SK-N-SH (cell line): ENCODE measurements around the gene C19orf81. TPM values are rescaled to one million over a fixed set of nuclear protein-coding genes. Genes with fewer than 3 reads are reported as not detected.

Experiments
- CTCF ChIA-PET: fragments of 300-600, 350-600 bp; formaldehyde crosslinking; extraction: SDS; loops from one replicate; lab custom pipeline; 2021; lab: Yijun Ruan, JAX
- POLR2A ChIA-PET: fragments of 350-600 bp; sonication (Branson Sonifier 250); formaldehyde crosslinking; extraction: SDS; loops from one replicate; lab custom pipeline; 2020; ENCODE audit warnings: antibody characterized with exemption, inconsistent platforms; lab: Yijun Ruan, JAX
- DNase-seq: peaks from one replicate; pipeline ENCODE4 v3.0.0; 2012
- H2AFZ ChIP-seq: fragments of 200-600 bp; sonication (generic); 2 replicates; pipeline ENCODE4 v1.8.1; 2016; ENCODE audit warnings: antibody characterized with exemption, mild to moderate bottlenecking, low read depth
- H3F3A ChIP-seq: fragments of 200-600 bp; sonication (generic); replicated peaks from 2 replicates; pipeline ENCODE3; 2016; ENCODE audit warnings: antibody characterized with exemption, mild to moderate bottlenecking; ENCODE audit not compliant: insufficient read depth
- H3K27ac ChIP-seq, 2 experiments: fragments of 200-500 bp in 1 of 2; fragments of 200-600 bp in 1 of 2; sonication (Bioruptor generic) in 1 of 2; sonication (generic), shearing (Covaris generic) in 1 of 2; 2 replicates each; pipeline versions ENCODE4 v1.5.1 to v1.6.1; 2014 to 2016; ENCODE audit warnings: low read depth in 2 of 2, inconsistent platforms in 1 of 2, low read length in 1 of 2, mild to moderate bottlenecking in 1 of 2, mixed read lengths in 1 of 2
- H3K27me3 ChIP-seq: fragments of 200-600 bp; sonication (generic), shearing (Covaris generic); 2 replicates; pipeline ENCODE4 v1.6.1; 2016; ENCODE audit warnings: mixed run types; ENCODE audit not compliant: insufficient read depth
- H3K36me3 ChIP-seq, 2 experiments: fragments of 200-500 bp in 1 of 2; fragments of 200-600 bp in 1 of 2; sonication (Bioruptor generic) in 1 of 2; sonication (generic) in 1 of 2; replicated peaks in 1 of 2; 2 replicates each; pipeline versions ENCODE3 to v1.5.1; 2014 to 2016; ENCODE audit warnings: low read length in 1 of 2, mild to moderate bottlenecking in 1 of 2; ENCODE audit not compliant: insufficient read depth in 2 of 2, control insufficient read depth in 1 of 2
- H3K4me1 ChIP-seq, 2 experiments: fragments of 200-500 bp in 1 of 2; fragments of 200-600 bp in 1 of 2; sonication (Bioruptor generic) in 1 of 2; sonication (generic), shearing (Covaris generic) in 1 of 2; 2 replicates each; pipeline versions ENCODE4 v1.5.1 to v1.6.1; 2014 to 2016; ENCODE audit warnings: low read depth in 1 of 2, low read length in 1 of 2, mixed run types in 1 of 2; ENCODE audit not compliant: insufficient read depth in 2 of 2, control insufficient read depth in 1 of 2
- H3K4me2 ChIP-seq: fragments of 200-600 bp; sonication (generic), shearing (Covaris generic); 2 replicates; pipeline ENCODE4 v1.6.1; 2017; ENCODE audit warnings: mixed run types
- H3K4me3 ChIP-seq, 2 experiments: fragments of 200-500 bp in 1 of 2; fragments of 200-600 bp in 1 of 2; sonication (Bioruptor generic) in 1 of 2; sonication (generic), shearing (Covaris generic) in 1 of 2; 2 replicates each; pipeline versions ENCODE4 v1.5.1 to v1.8.1; 2014 to 2016; ENCODE audit warnings: low read depth in 2 of 2, inconsistent platforms in 1 of 2, low read length in 1 of 2, mild to moderate bottlenecking in 1 of 2, mixed read lengths in 1 of 2, moderate library complexity in 1 of 2
- H3K79me2 ChIP-seq: fragments of 200-600 bp; sonication (generic); 2 replicates; pipeline ENCODE4 v1.8.1; 2017; ENCODE audit warnings: mild to moderate bottlenecking; ENCODE audit not compliant: insufficient read depth
- H3K9ac ChIP-seq: fragments of 200-600 bp; sonication (generic); 2 replicates; pipeline ENCODE4 v1.6.1; 2017; ENCODE audit warnings: mixed run types
- H3K9me2 ChIP-seq: fragments of 200-600 bp; sonication (generic); 2 replicates; pipeline ENCODE4 v1.6.1; 2017; ENCODE audit warnings: mixed run types
- H3K9me3 ChIP-seq: fragments of 200-600 bp; sonication (generic); 2 replicates; pipeline ENCODE4 v1.6.1; 2017; ENCODE audit warnings: mixed run types, mild to moderate bottlenecking, moderate library complexity
- H4K20me1 ChIP-seq: fragments of 200-600 bp; sonication (generic); 2 replicates; pipeline ENCODE4 v1.6.1; 2017; ENCODE audit warnings: mild to moderate bottlenecking, mixed run types; ENCODE audit not compliant: insufficient read depth
- CHD2 ChIP-seq: fragments of 150-350 bp; IDR thresholded peaks from 2 replicates; pipeline ENCODE4 v1.6.1; 2018; ENCODE audit warnings: low read length; ENCODE audit not compliant: partially characterized antibody
- ELF1 ChIP-seq: IDR thresholded peaks from 2 replicates; pipeline ENCODE4 v1.4.0; 2012
- EZH2phosphoT487 ChIP-seq: fragments of 200-600 bp; sonication (generic); IDR thresholded peaks from 2 replicates; pipeline ENCODE4 v1.6.1; 2017; ENCODE audit warnings: low read depth, mixed run types, mild to moderate bottlenecking, antibody characterized with exemption, moderate library complexity, borderline replicate concordance
- FOSL2 ChIP-seq: IDR thresholded peaks from 2 replicates; pipeline ENCODE4 v1.4.0; 2012; ENCODE audit warnings: low read depth, mild to moderate bottlenecking, moderate library complexity, borderline replicate concordance
- RAD21 ChIP-seq: IDR thresholded peaks from 2 replicates; pipeline ENCODE4 v1.6.1; 2012; ENCODE audit warnings: mild to moderate bottlenecking, low read length
- RFX5 ChIP-seq: IDR thresholded peaks from 2 replicates; pipeline ENCODE4 v1.6.1; 2012; ENCODE audit warnings: mild to moderate bottlenecking, improper control_type of control experiment, low read length
- SMC3 ChIP-seq: IDR thresholded peaks from 2 replicates; pipeline ENCODE4 v1.6.1; 2012; ENCODE audit warnings: low read depth, low read length, improper control_type of control experiment
- TEAD4 ChIP-seq: IDR thresholded peaks from 2 replicates; pipeline ENCODE4 v1.4.0; 2012; ENCODE audit warnings: mild to moderate bottlenecking, borderline replicate concordance; ENCODE audit not compliant: insufficient read depth
- WGBS: methylation state at CpG from one replicate; pipeline ENCODE4 v1.1.6; 2017; ENCODE audit warnings: low lambda C conversion rate; 5-methylcytosine and 5-hydroxymethylcytosine counted together
- polyA plus RNA-seq, 3 experiments: library from polyadenylated mRNA; depleted of rRNA; stranded (reverse); fragments of >200 nt; gene quantifications; 2 replicates each; pipeline ENCODE4 v1.2.3, GENCODE V29; 2012
- TF ChIP-seq, protein P1 (sequence below): fragments of 200-600 bp; sonication (generic); IDR thresholded peaks from 2 replicates; pipeline ENCODE4 v1.6.1; 2017; ENCODE audit warnings: antibody characterized with exemption, mild to moderate bottlenecking, moderate library complexity

Gene C19orf81
- polyA plus RNA-seq, 1 of the 3 experiments (the other 2 are of a cell fraction): 5.7 TPM

DNA sequence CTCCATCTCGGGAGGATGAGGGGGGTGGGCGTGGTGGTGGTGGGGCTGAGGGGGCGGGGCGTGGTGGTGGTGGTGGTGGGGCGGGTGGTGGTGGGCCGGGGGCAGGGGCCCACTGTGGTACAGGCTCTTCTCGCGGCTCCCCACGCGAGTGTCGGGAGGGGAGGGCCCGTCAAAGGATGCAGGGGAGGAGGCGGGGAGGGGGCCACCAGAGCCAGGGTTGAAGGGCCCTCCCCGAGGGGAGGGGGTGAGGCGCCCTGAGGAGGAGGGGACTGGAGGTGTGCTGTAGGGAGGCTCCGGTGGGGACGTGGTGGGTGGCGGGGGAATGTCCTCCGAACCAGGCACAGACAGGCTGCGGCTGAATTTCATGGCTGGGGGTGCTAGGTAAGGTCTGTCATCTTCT, 19.6 kb downstream of the C19orf81 start:
- DNase-seq: no peak
- 67% methylated on average over 19 of the region's 20 CpGs for WGBS
- CTCF ChIA-PET: interaction anchor here (0.6 to 3.7 kb wide), 20 partner anchors 9 to 129 kb away, joined by 3 to 44 read pairs (median 6); partner anchors contain the start of genes C19orf81 and CLEC11A

DNA sequence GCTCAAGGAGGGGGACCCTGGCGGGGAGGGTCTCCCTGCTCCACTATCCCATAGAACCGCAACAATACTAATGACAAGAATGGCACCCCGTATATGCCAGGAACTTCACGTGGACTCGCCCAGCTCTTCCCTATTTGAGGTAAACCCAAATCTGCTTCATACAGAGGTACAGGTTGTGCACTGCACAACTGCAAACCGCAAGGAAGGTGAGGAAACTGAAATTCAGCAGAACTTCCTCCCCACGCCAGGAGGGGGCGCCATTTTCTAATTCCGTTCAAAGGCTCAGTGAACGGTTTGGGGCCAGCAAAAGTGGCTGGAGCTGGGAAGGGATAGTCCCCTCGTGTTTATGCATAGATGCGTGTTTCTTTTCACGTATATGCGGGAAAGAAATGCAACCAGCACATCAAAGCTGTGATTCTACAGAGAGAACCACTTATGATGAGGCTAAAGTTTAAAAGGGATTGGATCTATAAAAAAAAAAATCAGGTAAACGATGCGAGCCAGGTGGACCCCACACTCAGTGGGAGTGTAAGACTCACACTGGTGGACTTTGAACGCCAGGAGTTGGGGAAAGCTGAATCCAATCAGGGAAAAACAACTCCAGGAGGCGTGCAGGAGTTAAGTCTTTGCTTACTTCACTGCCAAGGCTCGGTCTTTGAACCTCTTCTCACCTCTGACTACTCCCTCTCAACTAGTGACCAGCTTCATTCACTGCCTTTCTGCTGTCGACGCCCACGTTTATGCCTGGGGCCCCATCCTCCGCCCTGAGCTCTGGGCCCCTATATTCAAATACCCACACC, 20.3 kb downstream of the C19orf81 start:
- no peaks in the 10 kb centered on the region for H3K9me2 ChIP-seq
- H3K27me3 ChIP-seq: no peaks in the 10 kb centered on the region
- H3K4me3 ChIP-seq: no peak overlapping the region
- no peaks in the 10 kb centered on the region for H3K36me3 ChIP-seq
- H3K4me2 ChIP-seq: no peak overlapping the region
- no peaks in the 10 kb centered on the region for H3K4me1 ChIP-seq
- CTCF ChIA-PET: interaction anchor here (0.6 to 3.7 kb wide), 34 partner anchors 9 to 253 kb away, joined by 3 to 44 read pairs (median 4); partner anchors contain the start of genes C19orf81 and CLEC11A
- POLR2A ChIA-PET: no interaction called here
- TF ChIP-seq TEAD4: no peak
- TF ChIP-seq ELF1: no peak
- TF ChIP-seq CHD2: no peak
- peak; percentile 60 for TF ChIP-seq RAD21
- TF ChIP-seq, protein P1, sequence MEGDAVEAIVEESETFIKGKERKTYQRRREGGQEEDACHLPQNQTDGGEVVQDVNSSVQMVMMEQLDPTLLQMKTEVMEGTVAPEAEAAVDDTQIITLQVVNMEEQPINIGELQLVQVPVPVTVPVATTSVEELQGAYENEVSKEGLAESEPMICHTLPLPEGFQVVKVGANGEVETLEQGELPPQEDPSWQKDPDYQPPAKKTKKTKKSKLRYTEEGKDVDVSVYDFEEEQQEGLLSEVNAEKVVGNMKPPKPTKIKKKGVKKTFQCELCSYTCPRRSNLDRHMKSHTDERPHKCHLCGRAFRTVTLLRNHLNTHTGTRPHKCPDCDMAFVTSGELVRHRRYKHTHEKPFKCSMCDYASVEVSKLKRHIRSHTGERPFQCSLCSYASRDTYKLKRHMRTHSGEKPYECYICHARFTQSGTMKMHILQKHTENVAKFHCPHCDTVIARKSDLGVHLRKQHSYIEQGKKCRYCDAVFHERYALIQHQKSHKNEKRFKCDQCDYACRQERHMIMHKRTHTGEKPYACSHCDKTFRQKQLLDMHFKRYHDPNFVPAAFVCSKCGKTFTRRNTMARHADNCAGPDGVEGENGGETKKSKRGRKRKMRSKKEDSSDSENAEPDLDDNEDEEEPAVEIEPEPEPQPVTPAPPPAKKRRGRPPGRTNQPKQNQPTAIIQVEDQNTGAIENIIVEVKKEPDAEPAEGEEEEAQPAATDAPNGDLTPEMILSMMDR: peak; percentile 87
- peak; percentile 60 for TF ChIP-seq SMC3
- WGBS: 47% methylated on average over 23 of the region's 23 CpGs
- DNase-seq: peak; percentile 78
- H2AFZ ChIP-seq: no peak overlapping the region
- no peaks in the 10 kb centered on the region for H3F3A ChIP-seq
- no peak overlapping the region for H3K27ac ChIP-seq
- no peaks in the 10 kb centered on the region for H3K79me2 ChIP-seq
- no peak overlapping the region for H3K9ac ChIP-seq
- H4K20me1 ChIP-seq: no peaks in the 10 kb centered on the region
- no peaks in the 10 kb centered on the region for H3K9me3 ChIP-seq

More for the DNA sequence above, 19.6 kb downstream of the C19orf81 start:
- Histone ChIP-seq H3K4me3 (no peak overlapping the region), H3F3A (no peaks in the 10 kb centered on the region), H4K20me1 (no peaks in the 10 kb centered on the region), H2AFZ (no peak overlapping the region), H3K27me3 (no peaks in the 10 kb centered on the region), H3K9me3 (no peaks in the 10 kb centered on the region), H3K36me3 (no peaks in the 10 kb centered on the region), H3K79me2 (no peaks in the 10 kb centered on the region), H3K4me1 (no peaks in the 10 kb centered on the region), H3K4me2 (no peak overlapping the region), H3K9ac (no peak overlapping the region), H3K27ac (no peak overlapping the region), H3K9me2 (no peaks in the 10 kb centered on the region)
- TF ChIP-seq EZH2phosphoT487: no peak
- no peak for TF ChIP-seq RFX5
- no peak for TF ChIP-seq FOSL2
- POLR2A ChIA-PET: no interaction called here
